GM11168 (cell line): ENCODE results near the gene COL4A4.
"Not testable (repeated sequence)": the region's sequence is repeated elsewhere in the genome, so short reads cannot be mapped to it uniquely, and the experiment has no call there.

Experiments used
- in situ Hi-C: fragments of 300-500 bp; cut with MboI; formaldehyde crosslinking; loops from one replicate; pipeline ENCODE4 v1.12.0; 2022; ENCODE audit warnings: low sequenced_read_pairs; ENCODE audit not compliant: unreplicated experiment

The COL4A4 gene

DNA sequence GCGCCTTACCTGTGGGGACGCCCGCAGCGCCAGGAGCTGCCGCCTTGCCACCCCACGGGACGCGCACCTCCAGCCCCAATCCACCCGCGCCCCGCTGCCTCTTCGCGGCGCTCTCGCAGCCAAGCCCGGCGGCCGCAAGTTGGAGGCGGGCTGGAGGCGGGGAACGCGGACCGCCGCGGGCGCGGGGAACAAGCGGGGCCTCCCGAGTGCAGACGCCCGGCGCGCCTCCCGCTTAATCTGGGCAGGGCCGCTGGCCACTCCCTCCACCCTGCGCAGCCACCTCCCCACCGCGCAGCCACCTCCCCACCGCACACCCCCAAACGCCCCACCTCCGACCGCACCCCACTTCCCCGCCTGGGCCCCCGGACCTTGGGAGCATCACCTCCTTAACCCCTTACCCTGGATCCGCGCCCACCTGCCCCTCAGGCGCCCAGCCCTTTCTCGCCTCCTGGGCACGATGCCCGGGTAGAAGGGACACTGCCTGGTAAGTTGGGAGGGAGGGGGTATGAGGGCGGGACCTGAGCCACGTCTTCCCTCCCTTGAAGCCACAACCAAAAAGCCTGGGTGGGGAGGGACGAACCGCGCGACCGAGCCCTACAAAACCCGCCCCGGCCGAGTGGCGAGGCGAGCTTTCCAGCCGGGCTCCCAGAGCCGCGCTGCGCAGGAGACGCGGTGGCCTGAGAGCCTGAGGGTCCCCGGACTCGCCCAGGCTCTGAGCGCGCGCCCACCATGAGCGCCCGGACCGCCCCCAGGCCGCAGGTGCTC lies at the start of gene COL4A4, which contains the start of gene COL4A3:
Gene COL4A4, minus strand, starts transcription at position 208 of the 765 bp plus-strand sequence. CDS start 16,722 bp downstream, outside the sequence.
Gene COL4A3, plus strand, starts transcription at position 627 of the 765 bp plus-strand sequence. Its CDS starts 103 bp downstream, at position 730.
- in situ Hi-C loops = no loop called here

DNA sequence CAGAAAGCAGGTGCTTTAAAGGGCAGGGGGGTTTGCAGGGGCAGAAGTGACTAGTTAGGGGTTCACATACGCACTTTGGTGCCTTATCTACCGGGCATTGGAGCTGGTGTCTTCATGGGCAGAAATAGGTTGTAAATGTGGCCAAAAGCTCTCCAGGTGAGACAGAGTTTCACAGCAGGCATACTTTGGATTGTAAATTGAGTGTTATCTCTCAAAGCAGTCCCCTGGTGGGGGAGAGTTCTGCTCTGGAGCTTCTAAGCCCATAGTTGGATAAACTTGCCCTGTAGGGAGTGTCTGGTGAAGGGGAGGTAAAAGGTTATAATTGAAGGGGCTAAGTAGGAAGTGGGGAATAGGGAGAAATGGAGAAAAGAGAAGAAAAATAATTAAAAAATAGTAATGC lies 43.6 kb upstream of the COL4A4 start:
- in situ Hi-C loops = no loop called here

DNA sequence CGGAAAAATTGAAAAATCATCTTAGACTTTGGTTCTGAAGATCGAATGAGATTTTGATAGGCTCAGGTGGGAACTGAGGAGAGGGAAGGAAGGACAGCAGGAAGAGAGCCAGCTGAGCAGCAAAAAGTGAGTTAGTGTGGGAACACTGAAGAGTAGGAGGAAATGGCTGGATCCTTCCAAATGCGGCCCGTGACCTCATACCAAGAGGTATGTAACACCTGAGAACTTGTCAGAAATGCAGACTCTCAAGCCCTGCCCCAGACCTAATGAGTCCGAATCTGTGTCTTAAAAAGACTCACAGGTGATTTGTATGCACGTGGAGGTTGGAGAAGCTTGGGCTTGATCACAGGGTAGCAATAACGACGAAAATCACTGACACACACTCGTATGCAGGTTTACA lies 42.4 kb upstream of the COL4A4 start:
- in situ Hi-C loops = no loop called here

DNA sequence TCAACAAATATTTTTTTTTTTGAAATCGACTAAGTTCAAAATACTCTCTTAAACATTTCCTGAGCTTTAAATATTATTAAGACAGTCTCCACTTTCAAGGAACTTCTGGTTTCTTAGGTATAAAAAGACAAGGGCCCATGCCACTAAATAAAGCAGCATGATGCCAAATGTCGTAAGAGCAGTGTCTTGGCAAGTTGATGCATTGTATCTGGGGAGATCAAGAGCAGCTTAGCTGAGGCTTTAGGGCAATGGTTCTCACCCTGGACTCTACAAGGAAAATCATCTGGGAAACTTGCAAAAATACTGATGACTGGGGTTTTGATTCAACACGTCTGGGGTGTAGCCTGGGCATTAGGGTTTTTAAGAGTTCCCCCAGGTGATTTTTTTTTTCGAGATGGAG lies 41.7 kb upstream of the COL4A4 start:
- in situ Hi-C loops = no loop called here

DNA sequence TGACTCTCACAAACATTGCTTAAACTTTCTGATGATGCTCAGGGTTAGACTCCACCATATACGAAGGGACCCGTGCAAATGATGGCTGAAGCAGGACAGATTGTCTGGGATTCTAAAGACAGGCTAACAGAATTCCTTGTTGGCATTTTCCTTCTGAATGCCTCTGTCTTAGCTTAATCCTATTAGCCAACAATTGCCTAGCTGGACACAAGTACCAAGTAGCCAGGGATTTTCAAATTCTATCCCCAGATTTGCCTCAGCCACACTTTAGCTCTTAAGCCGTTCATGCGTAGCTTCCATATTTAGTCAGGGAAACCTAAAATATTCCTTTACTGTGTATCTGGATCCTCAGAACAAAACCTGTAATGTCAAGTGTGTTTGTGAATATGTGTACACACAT lies 40.4 kb upstream of the COL4A4 start:
- in situ Hi-C loops = no loop called here

DNA sequence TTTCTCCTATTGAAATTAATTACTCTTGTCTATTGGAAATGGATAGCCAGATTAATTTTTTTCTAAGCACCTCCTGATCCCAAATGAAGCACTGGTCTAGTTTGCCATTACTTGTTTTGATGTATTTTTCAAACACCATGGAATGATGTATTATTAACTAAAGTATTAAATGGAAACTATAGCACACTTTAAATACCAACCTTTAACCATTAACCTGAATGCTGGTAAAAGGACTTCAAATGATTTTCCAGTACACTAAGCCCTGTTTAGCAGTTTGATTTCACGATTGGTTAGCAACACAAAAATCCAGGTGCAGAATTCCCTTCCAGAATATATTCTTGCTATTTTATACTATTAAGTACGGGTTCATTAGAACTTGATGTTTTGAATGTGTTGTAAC lies 37.8 kb upstream of the COL4A4 start:
- in situ Hi-C loops = no loop called here

DNA sequence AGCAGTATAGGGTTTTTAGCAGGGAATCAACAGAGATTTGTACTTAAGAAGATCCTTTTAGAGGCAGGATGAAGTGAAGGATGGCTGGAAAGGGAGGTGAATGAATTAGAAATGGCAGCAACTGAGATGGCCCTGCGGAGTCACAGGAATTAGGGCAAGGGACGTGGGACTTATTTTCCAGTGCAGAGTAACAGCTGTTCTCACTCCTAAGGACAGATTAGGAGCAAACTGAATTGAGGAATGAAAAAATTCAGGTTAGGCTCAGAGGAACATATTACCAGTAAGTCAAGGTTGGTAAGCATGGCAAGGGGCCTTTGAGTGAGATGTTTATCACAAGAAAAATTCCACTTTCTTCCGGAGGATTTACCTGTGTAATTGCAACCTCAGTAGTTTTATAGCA lies 34.9 kb upstream of the COL4A4 start:
- in situ Hi-C loops = no loop called here

DNA sequence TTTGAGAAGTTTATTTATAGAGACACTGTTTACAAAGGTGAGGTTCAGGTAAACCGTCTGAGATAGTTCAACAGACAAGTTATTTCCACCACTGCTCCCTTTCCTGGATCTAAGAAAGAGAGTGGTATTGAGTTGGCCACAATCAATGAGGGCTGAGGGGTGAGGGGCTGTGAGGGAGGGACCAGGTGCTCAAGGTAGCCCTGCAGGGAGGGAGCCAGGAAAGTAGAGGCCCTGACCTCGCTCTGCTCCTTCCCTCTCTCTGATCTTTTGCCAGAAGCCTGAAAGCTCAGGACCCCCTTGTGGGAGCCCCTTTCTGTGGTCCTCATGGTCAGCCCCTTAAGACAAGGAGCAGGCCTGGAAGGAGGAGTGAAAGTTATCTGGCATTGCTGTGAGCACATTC lies 30.2 kb upstream of the COL4A4 start:
- in situ Hi-C loops = no loop called here

DNA sequence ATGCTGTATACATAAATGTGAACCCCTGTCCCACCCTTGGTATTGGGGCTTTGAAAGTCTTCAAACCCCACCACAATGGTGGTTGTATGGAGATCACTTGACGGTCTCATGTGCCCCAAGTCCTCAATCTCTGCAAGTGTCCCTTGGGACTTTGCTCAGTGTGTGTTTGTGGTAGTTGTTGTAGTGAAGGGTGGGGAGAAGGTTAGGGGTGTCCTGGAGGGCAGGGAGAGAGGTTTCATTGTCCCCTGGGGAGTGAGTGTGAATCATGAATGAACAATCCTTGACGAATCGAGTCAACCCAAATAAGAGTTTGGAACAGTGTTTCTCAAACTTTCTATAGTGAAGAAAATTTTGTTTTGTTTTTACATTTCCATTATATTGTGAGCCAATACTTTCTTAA lies 28.5 kb upstream of the COL4A4 start:
- in situ Hi-C loops = no loop called here

DNA sequence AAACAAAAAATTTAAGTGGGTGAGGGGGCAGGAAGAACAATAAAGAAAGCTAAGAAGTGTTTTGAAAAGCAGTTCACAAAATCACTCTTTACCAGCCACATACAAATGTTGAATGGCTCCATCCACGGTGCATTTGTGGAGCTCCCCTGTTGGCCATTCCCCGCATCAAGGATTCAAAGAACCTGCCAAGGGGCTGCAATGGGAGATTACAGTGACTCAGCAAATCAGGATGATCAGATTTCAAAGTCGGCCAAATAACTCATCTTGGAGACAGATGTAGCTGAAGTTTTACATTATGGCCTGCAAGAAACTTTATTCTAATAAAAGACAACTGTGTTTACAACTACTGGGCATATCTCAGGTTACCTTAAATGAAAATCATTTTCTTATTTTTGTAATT lies 27.4 kb upstream of the COL4A4 start:
- in situ Hi-C loops = no loop called here

DNA sequence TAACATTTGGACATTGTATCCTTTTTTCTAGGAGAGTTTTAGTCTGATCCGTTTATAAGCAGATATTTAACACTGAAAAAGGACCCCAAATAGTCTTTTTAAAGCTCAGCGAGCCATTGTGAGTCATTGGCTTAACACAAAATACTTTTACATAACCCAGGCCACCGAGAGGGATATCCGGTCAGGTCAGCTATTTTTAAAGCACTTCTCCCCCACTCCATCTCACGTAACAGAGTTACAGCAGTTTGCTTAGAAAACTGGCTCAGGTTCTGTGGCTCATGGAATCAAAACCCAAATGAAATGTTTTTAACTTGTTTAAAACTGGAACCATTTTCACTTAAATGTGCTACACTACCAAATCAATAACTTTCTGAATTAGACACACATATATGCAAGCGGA lies 24.3 kb upstream of the COL4A4 start:
- in situ Hi-C loops = no loop called here

DNA sequence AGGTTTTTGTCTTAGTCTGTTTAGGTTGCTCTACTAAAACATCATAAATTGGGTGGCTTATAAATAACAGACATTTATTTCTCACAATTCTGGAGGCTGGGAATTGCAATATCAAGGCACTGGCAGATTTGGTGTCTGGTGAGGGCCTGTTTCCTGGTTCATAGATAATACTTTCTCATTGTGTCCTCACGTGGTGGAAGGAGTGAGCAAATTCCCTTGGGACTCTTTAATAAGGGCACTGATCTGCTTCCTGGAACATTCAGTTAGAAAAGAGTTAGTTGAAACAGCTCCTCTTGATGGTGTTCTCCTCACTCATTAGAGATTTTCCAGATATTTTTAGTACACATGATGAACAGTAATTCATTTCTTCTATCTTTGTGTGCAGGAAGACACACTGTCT lies 22.7 kb upstream of the COL4A4 start:
- in situ Hi-C loops = no loop called here

DNA sequence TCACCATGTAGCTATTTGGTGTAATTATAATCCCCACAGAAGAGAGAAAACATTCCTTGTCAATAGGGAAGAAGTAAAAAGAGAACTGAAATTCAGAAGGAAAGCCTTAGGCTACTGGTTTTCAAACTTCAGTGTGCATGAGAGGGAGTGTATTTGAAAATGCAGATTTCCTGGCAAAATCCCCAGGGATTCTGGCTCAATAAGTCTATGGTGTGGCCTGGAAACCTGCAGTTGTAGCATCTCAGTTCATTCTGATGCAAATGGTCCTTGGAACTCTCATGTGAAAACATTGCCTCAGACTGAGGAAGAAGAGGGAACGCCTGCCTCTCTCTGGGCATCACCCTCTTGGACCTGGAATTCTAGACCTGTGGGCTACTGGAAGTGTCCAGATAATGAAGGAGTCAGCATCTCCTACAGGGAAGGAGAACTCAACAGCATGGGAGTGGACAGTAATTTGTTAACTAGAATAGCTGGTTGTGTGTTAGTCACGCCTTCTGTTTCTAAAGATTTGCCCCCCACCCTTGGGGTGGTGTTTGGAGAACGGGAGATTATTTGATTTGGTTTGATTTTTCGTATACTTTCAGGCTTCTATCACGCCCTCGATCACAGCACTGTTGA lies 21.7 kb upstream of the COL4A4 start:
- in situ Hi-C loops = no loop called here

DNA sequence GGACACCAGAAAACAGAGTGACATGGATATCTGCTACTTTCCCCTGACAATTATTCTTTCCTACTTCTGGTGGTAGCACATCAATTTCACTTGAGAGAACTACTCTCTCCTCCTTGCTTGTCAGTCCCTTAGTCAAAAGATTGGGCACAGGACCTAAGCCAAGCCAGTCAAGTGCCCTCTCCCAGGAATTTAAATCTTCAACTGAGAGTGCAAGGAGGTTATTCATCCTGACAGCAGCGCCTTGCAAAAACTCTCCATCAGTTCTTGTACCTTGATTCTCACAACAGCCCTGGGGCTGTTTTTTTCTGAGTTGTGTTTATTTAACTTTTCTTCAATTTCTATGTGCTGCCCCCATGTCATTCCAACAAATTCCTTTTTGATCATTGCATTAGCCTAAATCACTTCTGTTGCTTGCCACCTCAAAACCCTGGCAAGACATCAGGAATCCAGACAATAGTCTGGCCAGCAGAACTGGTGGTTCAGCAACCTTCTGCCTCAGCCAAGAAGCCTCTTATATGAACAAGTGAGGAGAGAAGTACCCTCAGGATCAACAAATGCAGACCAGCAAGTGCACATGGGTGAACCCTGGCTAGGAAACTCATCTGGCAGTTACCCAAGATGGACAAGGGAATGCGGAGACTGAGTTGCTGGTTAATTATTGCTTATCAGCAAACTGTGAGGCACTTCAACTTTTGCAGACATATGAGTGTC lies 19.8 kb upstream of the COL4A4 start:
- in situ Hi-C loops = no loop called here

DNA sequence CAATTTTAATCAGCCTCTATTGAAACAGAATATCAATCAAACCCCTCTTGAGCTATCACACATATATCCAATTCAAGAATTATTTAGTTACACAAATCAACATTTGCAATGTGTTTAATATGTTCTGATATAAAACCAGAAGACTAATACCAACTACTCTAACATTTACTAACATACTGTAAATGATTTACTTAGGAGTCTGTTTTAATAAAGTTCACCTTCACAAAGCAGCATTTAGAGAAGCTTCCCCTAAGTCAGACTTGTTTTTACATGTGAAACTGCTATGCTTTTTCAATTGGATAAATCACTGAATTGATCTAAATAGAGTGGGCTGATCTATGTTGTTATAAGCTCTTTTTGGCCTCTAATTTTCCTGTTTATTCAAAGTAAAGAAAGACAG lies 18.8 kb upstream of the COL4A4 start:
- in situ Hi-C loops = no loop called here

DNA sequence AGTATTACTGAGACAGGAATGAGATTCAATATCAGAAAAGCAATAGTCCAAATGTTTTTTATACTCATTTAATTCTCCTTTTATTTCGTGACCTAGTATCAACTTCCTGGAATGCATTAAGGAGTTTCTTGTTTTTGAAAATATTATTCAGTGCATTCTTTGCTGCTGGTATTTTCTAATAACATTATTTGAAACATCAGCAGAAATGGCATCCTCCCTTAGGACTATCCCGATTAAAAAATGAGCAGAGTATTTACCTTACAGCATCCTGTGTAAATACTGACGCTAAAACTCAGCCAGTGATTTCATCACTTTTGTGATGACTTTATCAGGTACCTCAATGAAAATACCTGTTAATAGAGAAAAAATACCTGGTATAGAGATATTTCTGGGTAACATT lies 16.8 kb upstream of the COL4A4 start:
- in situ Hi-C loops = no loop called here

DNA sequence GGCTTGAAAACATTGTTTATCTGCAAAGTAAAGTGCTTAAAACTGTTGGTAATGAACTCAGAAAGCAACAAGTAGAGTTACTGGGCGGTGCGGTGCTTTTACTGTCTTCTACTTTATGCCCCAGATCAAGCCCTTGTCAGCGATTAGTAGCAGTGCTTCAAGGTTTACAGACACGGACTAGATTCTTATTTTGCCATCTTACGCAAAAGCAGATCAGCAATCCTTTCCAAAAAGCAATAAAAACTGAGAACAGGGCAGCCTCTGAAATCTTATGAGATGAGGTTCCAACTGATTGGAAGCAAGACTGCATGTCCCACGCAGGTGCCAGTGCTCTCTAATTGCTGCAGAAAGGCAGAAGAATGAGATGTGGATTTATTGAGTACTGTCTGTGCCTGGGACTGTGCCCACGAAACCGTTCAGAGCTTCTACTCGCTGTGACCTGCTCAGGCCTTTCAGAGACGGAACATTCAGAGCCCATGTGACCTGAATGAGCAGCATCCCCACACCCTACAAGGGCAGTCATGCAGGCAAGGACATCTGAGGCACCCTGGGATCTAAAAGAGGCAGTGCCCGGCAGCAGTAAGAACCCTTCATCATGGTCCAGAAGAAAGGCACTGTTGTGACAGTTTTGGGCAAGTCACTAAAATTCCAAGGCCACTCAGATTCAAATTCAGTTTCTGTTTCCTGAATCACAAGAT lies 16.1 kb upstream of the COL4A4 start:
- in situ Hi-C loops = no loop called here

DNA sequence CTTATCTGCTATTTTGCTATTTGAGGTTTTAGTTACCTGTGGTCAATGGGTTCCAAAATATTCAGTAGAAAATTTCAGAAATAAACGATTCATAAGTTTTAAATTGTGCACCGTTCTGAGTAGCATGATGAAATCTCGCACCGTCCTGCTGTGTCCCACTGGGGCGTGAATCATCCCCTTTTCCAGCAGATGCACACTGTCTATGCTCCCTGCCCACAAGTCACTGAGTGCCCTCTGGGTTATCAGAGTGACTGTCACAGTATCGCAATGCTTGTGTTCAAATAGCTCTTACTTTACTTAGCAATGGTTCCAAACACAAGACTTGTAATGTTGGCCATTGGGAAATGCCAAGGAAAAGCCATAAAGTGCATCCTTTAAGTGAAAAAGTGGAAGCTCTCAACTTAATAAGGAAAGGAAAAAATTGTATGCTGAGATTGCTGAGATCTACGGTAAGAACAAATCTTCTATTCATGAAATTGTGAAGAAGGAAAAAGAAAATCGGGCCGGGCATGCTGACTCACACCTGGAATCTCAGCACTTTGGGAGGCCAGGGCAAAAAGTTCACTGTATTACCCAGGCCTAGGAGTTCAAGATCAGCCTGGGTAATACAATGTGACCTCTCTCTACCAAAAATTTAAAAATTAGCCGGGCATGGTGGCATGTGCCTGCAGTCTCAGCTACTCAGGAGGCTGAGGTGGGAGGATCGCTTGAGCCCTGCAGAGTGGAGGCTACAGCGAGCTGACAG lies 13.8 kb upstream of the COL4A4 start:
- in situ Hi-C loops = no loop called here

DNA sequence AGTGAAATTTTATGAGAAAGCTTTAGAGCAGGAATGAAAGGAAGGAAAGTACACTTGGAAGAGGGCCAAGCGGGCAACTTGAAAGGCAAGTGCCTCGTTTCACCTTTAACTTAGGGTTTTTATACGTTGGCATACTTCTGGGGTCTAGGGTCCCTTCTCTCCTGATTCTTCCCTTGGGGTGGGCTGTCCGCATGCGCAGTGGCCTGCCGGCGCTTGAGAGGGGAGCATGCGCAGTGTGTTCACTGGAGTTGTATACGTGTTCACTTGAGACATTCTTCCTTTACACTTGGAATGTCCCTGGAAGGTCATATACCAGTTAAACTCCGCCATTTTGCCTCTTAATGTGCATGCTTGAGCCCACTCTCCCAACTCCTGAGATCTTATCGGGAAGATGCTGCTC lies 7.8 kb upstream of the COL4A4 start:
- in situ Hi-C loops = not testable (repeated sequence)

DNA sequence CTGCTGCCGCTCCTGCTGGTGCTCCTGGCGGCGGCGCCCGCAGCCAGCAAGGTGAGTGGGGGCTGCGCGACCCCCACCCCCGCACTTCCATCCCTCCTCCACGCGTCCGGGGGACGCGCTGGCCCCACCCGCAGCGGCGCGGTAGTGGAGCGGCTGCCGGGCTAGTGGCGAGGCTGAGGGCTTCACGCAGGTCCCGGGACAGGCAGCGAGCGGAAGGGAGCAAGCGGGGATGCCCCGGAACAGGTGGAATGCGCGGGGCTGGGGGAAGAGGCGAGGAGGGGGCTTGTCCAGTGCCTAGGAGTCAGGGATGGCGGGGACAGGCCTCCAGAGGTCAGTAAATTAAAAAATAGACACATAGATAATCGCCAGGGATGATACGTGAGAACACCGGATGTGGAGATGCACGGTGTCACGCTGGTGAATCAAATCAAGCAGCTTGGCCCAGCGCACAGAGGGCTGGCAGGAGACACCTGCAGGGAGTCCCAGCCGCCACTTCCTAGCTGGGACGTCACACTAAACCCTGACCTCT lies 822 bp upstream of the COL4A4 start:
- in situ Hi-C loops = no loop called here
